GM19455 (cell line): ENCODE results near the gene CPT1B.
A peak's percentile ranks its signal among the peaks of the same experiment; 100 is the strongest.

Source experiments
- ATAC-seq: cut with Tn5 transposase; IDR thresholded peaks from one replicate; pipeline ENCODE4 v1.9.1; 2021; ENCODE audit not compliant: unreplicated experiment

Gene CPT1B

DNA sequence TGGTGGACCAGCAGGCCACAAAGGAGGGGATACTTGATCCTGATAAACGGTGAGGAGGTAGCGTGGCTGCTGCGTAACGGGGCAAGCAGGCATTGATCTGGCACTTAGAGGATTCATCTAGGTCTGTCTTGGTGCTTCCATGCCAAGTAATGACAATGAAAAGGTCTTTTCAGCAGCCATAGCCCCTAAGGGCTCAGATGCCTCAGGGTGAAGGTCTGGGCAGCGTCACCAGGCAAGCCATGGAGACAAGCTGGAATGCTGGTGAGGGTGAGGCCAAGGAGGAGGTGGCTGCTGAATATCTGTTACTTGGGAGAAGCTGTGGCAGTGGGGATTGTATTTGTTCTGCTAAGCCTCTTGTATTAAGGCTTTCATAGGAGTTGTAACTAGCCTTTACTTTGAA lies 9.2 kb upstream of the CPT1B start:
- no peak for ATAC-seq

GRCh38 chr22:50586416-50586815 lies 8.2 kb upstream of the CPT1B start:
- no peak for ATAC-seq

DNA sequence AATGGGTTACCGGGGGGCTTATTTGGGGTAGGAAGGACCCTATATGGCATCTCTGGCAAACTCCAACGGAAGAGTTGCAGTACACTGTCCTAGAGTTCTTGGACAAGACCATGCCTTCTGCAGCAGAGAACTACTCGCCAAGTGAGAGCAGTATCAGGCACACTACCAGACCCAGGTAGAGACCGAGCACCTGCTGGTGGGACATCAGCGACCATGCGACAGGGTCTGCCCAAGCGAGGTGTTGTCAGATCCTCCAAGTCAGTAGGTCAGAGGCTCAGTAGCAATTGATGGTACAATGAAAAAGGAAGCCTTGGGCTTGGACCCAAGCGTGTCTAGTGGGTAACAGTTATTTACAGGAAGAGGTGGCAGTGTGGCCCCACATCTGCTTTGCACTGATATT lies 7.6 kb upstream of the CPT1B start:
- ATAC-seq, result no peak

GRCh38 chr22:50585238-50585637 lies 7.0 kb upstream of the CPT1B start:
- ATAC-seq, result no peak

GRCh38 chr22:50584106-50585096 lies 6.2 kb upstream of the CPT1B start:
- no peak for ATAC-seq

GRCh38 chr22:50583294-50583861 lies 5.2 kb upstream of the CPT1B start:
- peak; percentile 37 for ATAC-seq

DNA sequence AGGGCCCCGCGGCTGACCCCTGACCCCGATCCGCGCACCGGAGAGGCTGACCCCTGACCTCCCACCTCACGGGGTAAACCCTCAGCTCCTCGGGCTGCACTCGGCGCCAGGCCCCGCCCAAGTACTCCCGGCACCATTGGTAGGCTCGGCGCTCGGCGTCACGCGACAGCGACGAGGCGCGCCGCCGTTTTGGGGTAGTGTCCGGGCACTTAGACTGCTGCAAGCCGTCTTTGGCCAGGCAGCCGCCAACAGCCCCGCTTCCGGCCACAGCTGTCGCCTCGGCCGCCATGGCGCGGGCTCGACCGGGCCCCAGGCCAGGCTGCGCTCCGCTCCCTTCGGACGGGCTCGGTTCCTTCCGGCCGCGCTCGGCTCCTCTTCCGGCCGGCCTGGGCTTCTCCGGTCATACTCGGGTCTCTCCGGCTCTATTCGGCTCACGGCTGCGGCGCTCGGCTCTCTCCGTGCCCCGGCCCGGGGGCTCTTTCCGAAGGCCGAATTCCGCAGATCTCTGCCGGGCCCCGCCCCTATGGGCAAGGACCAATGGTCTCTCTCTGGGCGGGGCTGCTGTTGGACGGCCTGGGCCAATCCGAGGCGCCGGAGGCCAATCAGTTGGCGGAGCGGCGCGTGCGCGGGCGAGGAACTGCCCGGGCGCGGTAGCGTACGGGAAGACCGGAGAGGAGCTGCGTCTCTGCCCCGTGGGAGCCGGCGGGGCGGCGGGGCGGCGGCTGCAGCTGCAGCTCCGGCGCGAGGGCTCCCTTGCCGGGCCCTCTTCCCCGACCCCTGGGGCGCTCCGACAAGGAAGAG lies 4.5 kb upstream of the CPT1B start, which contains the start of gene CHKB:
Gene CHKB, minus strand, starts transcription at position 357 of the 801 bp plus-strand sequence. Its CDS starts 68 bp downstream, at position 289.
- ATAC-seq, result peak; percentile 78

GRCh38 chr22:50581950-50582492 lies 3.8 kb upstream of the CPT1B start:
- ATAC-seq, result peak; percentile 31

GRCh38 chr22:50581031-50581949 lies 3.1 kb upstream of the CPT1B start:
- ATAC-seq, result no peak

DNA sequence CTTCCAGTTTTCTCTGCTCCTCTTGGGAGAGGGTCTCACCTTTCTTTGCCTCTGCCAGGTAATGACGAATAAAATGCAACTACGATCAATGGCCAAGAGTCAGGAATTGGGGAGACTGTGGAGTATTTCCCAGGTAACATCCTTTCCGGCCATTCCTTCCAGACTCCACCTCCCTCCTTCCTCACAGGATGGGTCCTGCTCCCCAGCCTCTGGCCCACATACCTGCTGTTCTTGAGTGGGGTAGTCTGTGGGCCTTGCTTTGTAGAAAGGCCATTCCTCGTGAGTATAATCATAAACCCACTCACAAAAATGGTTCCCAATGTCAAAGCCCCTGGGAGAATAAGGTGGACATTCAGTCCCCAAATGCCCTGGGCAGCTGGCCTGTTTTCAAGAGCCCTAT lies 1.5 kb upstream of the CPT1B start:
- no peak for ATAC-seq

DNA sequence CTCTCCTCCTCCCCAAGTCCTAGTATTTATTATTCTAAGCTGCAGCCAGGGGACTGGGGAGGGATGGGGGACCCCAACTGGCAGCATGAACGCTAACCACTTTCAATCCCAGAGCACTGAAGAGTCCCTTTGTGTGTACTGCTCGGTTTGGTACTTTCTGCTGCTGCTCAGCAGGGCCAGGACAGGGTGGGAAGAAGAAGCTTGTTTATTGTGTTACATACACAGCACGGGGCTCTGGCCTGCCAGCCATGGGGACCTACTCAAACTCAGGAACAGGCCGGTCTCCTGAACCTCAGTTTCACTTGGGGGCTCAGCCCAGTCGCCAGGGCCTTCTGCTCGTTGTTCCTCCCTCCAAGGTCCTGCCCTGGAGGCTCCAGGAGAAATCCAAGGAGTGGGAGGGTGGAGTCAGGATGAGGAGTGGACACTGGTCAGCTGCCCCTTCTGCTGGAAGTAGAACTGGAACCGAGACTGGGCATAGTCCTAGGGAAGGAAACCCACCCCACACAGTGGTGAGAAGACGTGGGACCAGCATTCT lies 616 bp upstream of the CPT1B start:
- ATAC-seq, result no peak

- no peak for ATAC-seq
Observed at GRCh38 chr22:50577697-50577986, 585 bp downstream of the CPT1B start.

DNA sequence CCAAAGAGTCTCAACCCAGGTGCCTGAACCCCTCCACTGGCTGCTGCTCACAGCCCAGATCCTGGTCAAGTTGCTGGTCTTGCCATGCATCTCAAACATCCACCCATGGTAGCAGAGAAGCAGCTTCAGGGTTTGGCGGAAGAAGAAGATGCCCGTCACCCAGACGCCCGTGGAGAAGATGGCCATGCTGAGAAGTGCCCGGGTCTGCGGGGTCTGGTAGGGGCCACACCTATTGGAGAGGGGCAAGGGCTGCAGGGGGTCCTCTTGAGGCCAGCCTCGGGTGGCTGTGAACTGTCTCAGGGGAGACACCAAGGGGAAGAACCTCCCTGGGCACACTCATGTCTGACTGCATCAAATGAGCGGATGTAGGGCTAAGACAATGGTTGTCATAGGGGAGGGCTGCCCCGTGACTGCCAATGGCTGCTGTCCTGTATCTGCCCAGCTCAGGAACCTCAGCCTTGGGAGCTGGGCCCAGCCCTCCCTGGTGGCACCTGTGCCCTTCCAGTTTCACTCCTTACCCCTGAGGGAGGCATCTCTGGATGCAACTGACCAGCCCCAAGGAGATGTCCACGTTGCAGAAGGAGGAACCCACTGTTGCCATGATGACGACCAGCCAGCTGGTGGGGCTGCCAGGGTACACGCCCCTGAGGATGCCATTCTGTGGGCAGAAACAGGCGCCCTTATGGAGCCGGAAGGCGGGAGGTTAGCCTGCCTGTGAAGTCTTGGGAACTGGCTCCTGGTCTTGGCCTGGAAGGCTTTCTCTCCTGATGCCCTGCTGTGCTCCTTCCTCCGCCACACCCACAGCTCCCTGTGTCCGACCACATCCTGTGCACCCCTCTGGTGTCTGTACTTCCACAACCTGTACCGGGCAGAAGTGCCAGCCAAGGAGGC lies 1.2 kb downstream of the CPT1B start:
- ATAC-seq, result no peak

- no peak for ATAC-seq
Observed at GRCh38 chr22:50576070-50576469, 2.2 kb downstream of the CPT1B start.

DNA sequence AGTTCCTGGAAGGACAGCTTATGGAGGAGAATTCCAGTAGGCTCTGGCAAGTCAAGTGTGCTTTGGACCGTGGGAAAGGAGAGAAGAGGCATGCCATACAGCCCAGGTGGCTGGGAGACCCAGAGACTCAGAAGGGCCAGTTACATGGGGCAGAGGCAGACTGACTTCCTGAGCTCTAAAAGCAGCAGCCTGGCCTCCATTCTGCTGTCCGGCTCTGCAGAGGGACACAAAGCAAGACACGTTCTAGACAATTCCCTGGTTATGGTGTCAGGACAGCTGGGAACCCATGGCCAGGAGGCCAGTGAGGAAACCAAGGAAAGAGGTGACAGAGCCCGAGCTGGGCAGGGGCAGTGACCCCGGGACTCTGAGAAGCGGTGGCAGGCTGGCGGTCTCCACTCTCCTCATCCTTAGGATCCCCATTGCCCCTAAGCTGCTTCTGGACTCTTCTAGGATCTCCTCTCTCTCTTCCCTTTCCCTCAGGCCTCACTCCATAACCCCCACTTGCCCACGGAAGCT lies 2.7 kb downstream of the CPT1B start:
- no peak for ATAC-seq

DNA sequence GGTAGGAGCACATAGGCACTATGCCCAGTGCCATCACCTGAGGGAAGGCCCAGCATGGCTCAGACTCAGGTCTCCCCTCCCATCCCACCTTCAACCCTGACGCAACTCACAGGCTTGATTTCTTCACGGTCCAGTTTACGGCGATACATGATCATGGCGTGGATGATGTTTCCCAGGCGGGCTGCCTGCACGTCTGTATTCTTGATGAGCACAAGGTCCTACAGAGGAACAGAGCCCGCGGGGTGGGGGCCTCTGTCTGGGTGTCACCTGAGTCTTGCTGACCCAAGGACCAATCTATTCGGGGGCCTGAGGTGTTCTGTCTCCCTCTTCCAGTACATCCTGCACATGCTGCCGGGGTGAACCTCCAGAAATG lies 3.9 kb downstream of the CPT1B start:
- no peak for ATAC-seq

- no peak for ATAC-seq
Observed at GRCh38 chr22:50573491-50574382, 4.5 kb downstream of the CPT1B start.

DNA sequence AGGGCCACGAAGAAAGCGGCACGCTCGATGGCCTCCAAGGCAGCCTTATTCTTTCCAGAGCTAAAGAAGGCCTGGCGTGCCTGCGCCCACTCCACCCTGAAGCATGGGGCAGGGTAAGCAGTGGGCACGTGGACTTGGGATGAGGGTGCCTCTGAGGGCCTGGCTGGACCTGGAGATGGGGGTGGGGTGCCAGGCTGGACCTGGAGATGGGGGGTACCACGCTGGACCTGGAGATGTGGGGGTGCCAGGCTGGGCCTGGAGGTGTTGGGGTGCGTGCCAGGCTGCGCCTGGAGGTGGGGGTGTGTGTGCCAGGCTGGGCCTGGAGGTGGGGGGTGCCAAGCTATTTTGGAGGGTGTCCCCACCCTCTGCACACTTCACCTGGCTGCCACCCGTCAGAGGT lies 5.3 kb downstream of the CPT1B start:
- no peak for ATAC-seq
